ENCODE data around the gene HADHB.
"Not testable (repeated sequence)": the region's sequence is repeated elsewhere in the genome, so short reads cannot be mapped to it uniquely, and the experiment has no call there.

Gene HADHB

DNA sequence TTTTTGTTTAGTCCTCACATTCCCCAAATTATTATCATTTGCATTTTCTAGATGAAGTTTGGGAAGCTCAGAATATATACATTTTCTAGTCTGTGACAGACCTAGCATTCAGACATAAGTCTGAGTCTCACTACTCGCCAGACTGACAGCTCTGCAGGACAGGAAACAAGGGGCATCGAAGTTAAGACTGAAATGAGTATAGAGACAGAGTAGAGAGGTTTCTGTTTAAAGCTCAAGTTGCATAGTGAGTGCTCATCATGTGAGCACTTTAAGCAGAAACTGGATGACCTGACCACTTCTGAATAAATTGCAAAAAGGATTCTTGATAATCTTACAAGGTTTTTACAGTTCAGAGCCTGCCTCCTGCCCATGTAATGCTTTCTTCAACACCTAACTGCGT is 1.1 kb downstream of the HADHB start:
- DNase-seq = peak; percentile 24

DNA sequence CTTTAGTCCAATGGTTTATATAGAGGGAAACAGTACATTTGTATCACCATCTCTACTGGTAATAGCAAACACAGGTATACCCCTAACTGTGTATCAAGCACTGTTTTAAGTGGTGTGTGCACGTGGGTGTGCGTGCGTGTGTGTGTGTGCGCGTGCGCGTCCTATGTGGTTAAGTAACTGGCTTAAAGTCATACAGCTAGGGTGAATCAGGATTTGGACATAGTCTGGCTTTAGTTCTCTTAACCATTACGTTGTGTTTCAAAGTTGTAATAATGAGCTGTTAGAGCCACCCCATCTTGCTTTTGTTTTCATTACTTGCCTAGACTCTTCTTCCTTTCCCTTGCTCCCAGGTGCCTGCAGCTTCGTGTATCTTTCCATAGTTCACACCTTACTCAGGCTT is 2.1 kb downstream of the HADHB start:
- peak; percentile 7 for DNase-seq

DNA sequence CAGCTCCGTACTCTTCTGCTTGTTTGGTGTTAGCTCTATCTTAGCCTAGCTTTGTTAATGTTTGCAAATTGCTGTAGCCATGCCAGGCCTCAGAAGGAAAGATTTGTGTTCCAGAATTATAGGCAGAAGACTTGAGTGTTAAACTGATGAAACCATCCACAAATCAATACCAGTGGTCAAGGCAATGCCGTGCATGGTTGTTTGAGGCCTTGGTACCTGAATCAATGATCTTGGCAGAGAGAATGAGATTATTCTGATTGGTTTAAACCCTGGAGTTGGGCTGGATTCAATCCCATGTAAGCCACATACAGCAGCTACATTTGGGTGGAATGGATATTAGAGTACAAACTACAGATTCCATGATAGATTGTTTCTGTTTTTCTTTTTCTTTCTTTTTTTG is 4.9 kb downstream of the HADHB start:
- DNase-seq = no peak

DNA sequence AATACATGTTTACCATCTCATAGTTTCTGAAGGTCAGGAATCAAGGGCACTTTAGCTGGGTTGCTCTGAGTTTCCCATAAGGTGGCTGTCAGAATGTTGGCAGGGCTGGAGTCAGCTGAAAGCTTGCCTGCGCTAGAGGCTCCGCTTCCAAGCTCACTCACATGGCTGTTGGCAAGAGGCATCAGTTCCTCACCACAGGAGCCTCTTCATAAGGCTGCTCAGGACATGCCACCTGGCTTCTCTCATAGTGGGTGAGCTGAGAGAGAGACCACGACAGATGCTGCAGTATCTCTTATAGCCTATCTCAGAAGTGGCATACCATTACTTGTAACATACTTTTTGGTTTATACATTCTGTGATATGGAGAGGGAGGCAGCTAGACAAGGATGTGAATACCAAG is 7.2 kb downstream of the HADHB start:
- no peak for DNase-seq

DNA sequence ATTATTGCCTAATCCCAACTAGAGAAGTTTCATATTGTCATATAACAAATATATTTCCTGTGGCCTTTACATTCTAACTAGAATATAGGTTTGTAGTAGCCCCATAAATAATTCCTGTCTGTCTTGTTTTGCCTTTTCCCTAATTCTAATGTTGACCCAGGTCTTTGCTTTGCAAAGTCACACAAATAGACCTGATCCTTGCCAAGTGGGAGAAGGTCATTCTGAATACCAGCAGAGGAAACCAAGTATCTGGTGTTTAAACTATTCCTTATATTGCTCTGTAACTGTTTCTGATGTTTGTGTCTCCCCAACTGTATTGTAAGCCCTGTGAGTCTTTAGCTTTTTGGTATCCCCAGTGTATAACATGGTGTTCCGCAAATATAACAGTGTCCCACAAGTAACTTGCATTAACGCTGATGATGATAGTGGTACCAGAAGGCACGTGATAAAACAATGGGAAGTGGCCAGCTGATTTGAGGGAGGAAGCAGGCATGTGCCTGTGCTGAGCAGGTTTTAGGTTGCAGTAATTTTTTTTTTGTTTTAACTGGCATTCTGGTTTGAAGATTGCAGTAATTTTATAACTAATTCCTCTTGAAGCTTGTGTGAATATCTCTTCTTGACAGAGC is 11.1 kb downstream of the HADHB start:
- no peak for DNase-seq

DNA sequence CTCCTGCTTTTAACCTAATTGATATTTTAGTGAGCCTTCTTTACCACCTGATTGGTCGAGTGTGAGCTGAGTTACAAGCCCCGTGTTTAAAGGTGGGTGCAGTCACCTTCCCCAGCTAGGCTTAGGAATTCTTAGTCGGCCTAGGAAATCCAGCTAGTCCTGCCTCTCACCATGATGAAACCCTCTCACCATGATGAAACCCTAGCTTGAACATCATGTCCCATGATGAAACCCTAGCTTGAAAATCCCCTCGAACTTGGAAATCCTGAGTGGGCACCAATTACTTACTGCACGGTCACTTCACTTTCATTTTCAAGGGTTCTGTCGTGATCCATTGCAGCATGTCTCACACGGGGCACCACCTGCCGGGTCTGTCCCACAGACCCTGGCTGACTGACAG is 14.1 kb downstream of the HADHB start:
- not testable (repeated sequence) for DNase-seq

DNA sequence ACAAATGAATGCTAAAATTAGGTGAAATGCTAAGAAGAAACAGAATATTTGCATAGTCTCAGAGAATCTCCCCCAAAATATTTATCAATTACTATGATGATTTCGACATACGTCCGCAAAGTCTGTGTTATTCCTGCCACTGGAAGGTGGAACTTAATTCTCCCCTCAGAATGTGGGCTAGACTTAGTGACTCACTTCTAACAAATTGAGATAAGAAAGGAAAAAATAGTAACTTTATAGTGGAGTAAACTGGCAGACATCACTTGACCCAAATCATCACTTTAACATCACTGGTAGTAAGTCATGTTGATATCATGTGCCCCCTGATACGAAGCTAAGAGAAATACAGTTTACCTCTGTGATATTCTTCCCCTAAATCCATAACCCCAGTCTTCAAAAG is 23.5 kb downstream of the HADHB start:
- no peak for DNase-seq

DNA sequence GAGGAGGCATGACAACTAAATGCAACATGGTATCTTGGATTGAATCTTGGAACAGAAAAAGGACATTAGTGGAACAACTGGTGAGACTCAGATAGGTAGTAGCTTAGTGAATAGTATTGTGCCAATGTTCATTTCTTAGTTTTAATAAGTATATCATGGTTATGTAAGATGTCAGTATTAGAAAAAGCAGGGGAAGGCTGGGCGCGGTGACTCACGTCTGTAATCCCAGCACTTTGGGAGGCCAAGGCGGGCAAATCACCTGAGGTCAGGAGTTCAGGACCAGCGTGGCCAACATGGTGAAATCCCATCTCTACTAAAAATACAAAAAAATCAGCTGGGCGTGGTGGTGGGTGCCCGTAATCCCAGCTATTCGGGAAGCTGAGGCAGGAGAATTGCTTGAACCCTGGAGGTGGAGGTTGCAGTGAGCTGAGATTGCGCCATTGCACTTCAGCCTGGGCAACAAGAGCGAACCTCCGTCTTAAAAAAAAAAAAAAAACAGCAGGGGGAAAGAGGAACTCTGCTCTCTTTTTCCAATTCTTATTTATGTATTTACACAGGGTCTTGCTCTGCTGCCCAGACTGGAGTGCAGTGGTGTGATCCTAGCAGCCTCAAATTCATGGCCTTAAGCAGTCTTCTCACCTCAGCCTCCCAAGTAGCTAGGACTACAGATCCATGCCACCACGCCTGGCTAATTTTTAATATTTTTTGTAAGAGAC is 24.1 kb downstream of the HADHB start:
- DNase-seq = not testable (repeated sequence)

DNA sequence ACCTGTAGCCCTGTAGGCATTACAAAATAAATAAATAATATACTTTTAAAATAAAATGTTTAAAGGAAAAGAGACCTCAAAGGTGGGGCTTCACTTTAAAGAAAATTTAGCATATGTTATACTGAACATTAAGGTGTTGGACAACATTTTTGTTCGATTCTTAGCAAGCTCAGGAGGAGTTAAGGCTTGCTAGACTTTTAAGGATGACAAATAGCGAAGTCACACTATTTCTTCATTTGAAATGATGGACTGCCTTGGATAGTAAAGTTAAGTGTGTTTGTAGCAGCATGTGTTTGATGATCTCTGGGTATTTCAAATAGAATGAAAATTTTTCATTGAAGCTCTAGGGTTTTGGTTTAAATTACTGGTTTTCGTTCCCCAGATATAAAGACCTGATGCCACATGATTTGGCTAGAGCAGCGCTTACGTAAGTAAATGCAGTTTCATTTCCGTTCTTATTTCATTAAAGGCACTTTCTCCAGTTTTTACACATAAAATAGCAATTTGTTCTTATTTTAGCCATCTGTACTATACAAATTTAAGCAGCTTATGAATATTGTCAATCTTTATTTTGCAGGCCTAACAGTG is 24.9 kb downstream of the HADHB start:
- peak; percentile 62 for DNase-seq

DNA sequence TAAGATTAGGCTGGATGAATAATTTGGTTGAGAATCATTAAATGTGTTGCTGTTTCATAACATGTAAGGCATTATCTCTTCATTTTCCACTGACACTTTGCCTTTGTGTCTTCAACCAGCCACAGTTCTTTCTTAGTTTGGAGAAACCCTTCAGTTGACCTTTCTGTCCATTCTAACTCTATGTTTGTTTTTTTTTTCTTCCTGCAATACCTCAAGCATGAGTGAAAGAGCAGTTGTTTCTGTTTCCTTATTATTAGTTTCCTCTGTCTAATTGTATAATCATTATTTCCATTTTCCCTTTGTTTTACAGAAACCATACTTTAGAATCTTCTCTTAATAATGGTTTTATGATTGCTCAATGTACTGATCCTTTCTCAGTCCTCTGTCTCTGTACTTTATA is 25.6 kb downstream of the HADHB start:
- DNase-seq = peak; percentile 3

DNA sequence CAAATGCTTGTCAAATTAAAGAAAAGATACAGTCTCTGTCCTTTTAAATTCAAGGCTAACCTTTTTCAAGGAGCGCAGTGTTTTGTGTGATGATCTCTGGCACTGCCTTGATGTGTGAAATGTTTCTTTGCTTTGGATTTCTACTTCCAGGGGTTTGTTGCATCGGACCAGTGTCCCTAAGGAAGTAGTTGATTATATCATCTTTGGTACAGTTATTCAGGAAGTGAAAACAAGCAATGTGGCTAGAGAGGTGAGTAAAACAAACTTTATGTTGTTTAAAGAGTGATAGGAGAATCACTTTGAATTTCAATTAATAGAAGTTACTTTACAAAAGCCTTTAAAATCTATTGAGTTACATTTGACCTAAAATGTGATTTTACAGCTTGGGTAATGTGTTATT is 28.8 kb downstream of the HADHB start:
- no peak for DNase-seq

DNA sequence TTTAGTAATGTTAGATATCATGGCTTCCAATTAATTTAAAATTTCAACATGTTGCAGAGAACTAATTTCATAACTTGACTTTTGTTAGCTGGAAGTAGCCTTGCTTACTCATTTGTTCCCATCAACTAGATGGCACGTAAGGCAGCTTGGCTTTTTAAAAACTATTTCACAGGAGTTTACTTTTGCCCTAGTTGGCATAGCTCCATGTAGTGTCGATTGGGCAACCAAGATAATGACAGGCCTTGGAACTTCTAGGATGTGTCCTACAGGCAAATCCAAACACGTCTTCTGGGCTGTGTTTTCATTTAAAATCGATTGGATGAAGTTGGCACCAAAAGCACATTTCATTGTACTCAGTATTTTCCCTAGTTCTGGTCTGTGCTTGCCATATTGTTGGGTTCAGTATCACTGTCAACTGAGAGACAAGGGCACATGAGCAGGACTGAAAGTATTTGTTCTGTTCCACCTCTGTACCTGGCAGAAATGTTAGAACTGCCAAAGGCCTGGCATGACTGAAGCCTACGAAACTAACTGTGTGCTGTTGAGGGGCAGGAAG is 29.4 kb downstream of the HADHB start:
- peak; percentile 90 for DNase-seq

DNA sequence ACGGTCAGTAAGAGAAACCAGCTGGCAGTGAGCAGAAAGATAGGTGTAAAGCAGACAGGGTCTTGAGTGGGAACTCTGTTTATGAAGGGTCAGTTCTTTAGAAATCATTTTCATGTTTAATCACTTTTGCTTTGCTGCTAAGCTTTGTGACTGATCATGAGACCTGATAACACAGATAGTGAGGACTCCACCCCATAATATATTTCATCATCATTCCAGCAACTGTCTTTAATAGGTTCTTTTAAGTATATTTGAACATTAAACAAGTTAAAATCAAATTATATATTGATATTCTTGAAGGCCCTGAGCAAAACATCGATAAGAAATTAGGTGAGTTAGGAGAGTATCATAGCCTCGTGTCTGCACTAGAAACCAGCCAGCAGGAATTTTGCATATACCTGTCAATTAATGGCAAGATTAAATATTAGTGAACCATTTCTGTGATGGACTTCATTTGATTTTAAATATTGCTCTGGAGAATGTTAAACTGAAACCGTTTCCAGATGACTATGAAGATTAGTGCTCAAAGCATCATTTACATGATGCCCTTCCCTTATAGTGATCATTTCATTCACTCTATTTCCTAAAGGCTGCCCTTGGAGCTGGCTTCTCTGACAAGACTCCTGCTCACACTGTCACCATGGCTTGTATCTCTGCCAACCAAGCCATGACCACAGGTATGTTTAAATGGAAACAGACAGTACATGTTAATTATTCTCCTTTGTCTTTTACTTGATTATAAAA is 31.9 kb downstream of the HADHB start:
- DNase-seq = no peak

DNA sequence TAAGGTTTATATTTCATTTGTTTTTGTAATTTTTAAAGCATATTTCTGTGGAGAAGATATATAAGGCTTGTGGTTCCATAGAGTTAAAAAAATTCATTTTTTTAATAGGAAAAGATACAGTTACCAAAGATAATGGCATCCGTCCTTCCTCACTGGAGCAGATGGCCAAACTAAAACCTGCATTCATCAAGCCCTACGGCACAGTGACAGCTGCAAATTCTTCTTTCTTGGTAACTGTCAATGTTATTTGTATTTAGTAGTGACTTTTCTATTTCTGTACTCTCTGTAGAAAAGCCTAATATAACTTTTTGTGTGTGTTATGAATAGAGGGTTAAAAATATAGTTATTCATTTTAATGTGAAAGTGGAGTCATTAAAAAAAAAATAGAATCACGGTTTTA is 35.1 kb downstream of the HADHB start:
- DNase-seq = no peak

DNA sequence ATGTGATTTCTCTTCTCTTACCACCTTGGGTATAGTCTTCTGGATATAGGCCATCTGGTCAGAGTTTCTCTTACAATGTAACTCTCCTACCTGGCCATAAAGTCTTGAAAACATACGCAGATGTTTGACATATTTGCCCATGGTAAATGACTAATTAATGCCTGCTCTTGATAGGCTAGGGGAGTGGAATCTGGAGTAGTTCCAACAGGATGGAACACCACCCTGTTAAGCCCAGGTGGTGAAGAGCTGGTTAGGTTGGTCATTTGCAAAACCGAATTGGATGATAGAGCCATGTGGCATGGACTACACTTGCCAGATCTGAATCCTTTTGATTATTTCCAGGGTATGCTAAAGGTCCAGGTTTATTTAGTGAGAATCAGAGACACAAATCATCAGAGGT is 36.5 kb downstream of the HADHB start:
- no peak for DNase-seq

DNA sequence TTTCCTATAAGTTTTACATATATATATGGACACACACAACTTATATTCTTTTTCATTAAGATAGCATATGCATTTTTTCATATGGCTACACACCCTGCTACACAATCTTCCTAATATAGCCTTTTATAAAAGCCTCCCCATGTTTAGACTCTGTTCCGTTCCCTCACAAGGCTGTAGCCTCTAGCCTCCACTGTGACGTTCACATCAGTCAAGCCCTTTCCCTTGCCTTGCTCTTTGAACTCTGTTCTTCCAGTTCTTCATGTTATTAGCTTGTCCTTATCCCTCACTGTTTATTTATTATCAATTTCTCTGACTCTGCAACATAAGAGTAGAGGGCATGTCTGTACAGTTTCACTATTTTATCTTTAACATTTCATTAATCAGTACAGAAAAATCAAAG is 38.9 kb downstream of the HADHB start:
- no peak for DNase-seq

DNA sequence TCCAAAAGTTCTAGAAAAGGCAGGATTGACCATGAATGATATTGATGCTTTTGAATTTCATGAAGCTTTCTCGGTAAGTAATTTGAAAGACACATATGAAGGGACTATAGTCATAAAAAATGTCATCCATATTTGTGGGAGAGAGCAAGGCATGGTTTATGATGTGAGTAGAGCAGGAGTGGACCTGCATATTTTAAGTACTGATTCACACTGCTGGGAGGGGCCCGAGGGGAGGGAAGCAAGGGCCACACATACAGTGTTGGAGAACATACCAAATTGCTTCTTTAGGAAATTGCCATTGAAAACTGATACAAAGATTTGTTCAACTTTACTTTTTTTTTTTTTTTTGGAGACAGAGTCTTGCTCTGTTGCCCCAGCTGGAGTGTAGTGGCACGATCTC is 39.4 kb downstream of the HADHB start:
- peak; percentile 72 for DNase-seq

DNA sequence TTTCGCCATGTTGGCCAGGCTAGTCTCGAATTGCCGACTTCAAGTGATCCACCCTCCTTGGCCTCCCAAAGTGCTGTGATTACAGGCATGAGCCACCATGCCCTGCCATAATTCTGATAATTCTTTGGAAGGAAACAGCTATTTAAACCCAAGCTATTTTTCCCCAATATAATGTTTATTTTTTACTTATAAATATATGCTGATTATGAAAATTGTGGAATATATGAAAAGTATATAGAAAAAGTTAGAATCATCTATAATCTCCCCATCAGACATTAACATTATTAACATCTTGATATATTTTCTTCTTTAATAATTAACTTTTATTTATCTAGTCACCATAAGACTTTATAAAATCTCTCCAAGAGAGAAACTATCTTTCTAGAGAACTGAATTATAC is 41.2 kb downstream of the HADHB start:
- no peak for DNase-seq

DNA sequence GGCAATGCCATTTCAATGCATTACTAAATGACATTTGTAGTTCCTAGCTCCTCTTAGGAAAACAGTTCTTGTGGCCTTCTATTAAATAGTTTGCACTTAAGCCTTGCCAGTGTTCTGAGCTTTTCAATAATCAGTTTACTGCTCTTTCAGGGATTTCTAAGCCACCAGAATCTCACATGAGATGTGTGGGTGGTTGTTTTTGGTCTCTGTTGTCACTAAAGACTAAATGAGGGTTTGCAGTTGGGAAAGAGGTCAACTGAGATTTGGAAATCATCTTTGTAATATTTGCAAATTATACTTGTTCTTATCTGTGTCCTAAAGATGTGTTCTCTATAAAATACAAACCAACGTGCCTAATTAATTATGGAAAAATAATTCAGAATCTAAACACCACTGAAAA is 45.3 kb downstream of the HADHB start:
- no peak for DNase-seq

DNA sequence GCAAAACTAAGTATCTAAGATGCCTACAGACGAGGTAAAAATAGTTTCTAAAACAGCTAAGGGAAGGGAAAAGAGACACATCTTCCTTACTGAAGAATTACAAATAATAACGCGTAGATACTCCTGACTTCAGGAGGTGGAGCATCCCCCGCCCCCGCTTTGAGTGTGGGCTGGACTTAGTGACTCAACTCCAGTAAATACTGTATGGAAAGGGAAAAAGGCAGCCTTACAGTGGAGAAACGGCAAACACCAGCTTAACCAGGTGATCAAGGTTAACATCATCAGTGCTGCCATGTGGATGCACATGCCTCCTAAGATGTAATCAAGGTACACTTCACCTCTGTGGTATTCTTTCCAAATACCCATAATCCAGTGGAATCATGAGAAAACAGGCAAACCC is 47.9 kb downstream of the HADHB start:
- DNase-seq = no peak

DNA sequence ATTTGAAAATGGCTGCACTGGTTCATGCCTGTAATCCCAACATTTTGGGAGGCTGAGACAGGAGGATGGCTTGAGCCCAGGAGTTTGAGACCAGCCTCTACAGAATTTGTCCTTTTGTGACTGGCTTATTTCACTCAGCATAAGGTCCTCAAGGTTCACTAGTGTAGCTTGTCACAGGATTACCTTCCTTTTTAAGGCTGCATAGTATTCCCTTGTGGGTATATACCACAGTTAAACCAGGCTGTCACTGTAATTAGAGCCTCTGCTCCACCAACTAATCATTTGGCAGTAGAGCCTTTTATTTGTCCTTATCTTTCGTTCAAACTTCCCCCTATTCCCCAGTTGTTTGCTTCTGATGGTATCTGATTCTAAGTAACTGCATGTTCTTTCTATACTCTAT is 50.8 kb downstream of the HADHB start:
- DNase-seq = no peak

DNA sequence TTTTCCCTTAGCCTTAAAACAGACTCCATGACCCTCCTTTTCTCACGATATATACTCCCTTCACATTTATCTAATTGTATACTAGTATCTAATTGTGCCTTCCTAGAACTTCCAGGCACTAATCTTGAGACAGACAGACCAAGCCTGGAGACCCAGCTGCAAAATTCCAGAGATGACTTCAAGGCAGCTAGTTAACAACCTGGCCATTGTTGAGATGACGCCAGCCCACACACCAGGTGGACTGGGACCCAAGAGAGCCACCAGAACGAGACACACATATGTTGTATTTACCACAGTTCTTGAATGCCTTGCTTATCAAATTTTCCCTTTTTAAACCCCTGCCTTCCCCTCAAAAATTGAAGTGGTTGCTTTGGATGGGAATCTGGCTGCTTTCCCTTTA is 52.3 kb downstream of the HADHB start:
- DNase-seq = no peak

DNA sequence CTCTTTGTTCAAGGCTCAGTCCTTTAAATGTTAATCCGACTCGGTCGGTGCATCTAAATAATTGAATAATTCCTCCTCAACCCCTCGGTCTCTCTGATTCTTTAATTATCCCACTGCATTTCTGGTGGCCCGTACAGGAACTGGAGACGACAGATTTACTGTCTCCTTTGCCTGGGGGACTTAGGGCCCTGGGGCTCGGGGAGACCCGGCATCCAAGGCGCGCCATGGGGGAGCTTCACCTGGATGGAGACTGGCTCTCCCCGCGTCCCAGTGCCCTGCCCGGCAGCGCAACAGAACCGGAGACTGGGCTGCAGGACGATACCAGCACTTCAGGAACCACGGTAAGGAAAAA is 53.5 kb downstream of the HADHB start:
- DNase-seq = no peak
